HepG2 (cell line): Measurements from ENCODE around the gene DDX17. TPM values are rescaled to one million over a fixed set of nuclear protein-coding genes. Genes with fewer than 3 reads are reported as not detected.
A peak's percentile ranks its signal among the peaks of the same experiment; 100 is the strongest.

Experiments used
- AGO2 ChIP-seq: fragments of 200-400 bp; formaldehyde crosslinking; optimal IDR thresholded peaks from 2 replicates; pipeline ENCODE3; 2017; ENCODE audit warnings: mild to moderate bottlenecking, low read depth, low read length, moderate library complexity
- ATF7 ChIP-seq, 2 experiments: fragments of 450-650 bp in 1 of 2; sonication (generic) in 1 of 2; formaldehyde crosslinking in 1 of 2; IDR thresholded peaks; 2 replicates each; pipeline versions ENCODE4 v1.4.0 to v1.6.1; 2016 to 2020; ENCODE audit warnings: antibody characterized with exemption in 1 of 2, mild to moderate bottlenecking in 1 of 2, missing genetic modification reagents in 1 of 2
- HIVEP1 ChIP-seq: sonication (generic); formaldehyde crosslinking; IDR thresholded peaks from 2 replicates; pipeline ENCODE4 v1.4.0; 2020; ENCODE audit warnings: mild to moderate bottlenecking, missing genetic modification reagents
- HNRNPH1 ChIP-seq: fragments of 200-400 bp; formaldehyde crosslinking; optimal IDR thresholded peaks from 2 replicates; pipeline ENCODE3; 2017; ENCODE audit warnings: mild to moderate bottlenecking, low read depth, low read length
- REXO4 ChIP-seq: sonication (generic); formaldehyde crosslinking; IDR thresholded peaks from 2 replicates; pipeline ENCODE4 v1.8.0; 2022; ENCODE audit warnings: missing genetic modification reagents, mild to moderate bottlenecking, borderline replicate concordance
- RXRB ChIP-seq: IDR thresholded peaks from 2 replicates; pipeline ENCODE4 v1.6.1; 2016; ENCODE audit warnings: borderline replicate concordance, missing genetic modification reagents, missing compliant biosample characterization
- TCF7 ChIP-seq: sonication (generic); IDR thresholded peaks from 2 replicates; pipeline ENCODE4 v1.6.1; 2016; ENCODE audit warnings: antibody characterized with exemption, low read depth
- ZBTB7A ChIP-seq: sonication (generic); formaldehyde crosslinking; IDR thresholded peaks from 2 replicates; pipeline ENCODE4 v1.8.0; 2022; ENCODE audit warnings: mild to moderate bottlenecking, missing genetic modification reagents
- ZNF251 ChIP-seq: sonication (generic); formaldehyde crosslinking; IDR thresholded peaks from 2 replicates; pipeline ENCODE4 v1.9.0; 2021; ENCODE audit warnings: mild to moderate bottlenecking, missing genetic modification reagents
- ZNF296 ChIP-seq: sonication (generic); formaldehyde crosslinking; conservative IDR thresholded peaks from 2 replicates; pipeline ENCODE4 v1.5.0; 2020; ENCODE audit warnings: mild to moderate bottlenecking, missing genetic modification reagents
- ZNF3 ChIP-seq: IDR thresholded peaks from 2 replicates; pipeline ENCODE4 v1.7.0; 2017; ENCODE audit warnings: inconsistent platforms
- ZNF329 ChIP-seq: sonication (generic); formaldehyde crosslinking; IDR thresholded peaks from 2 replicates; pipeline ENCODE4 v1.9.0; 2021; ENCODE audit warnings: low read depth, mild to moderate bottlenecking, missing genetic modification reagents
- ZNF331 ChIP-seq: sonication (generic); formaldehyde crosslinking; IDR thresholded peaks from 2 replicates; pipeline ENCODE4 v1.4.0; 2020; ENCODE audit warnings: missing genetic modification reagents
- ZNF589 ChIP-seq: sonication (generic); formaldehyde crosslinking; conservative IDR thresholded peaks from 2 replicates; pipeline ENCODE4 v1.8.0; 2022; ENCODE audit warnings: mild to moderate bottlenecking, moderate library complexity, missing genetic modification reagents
- ZNF597 ChIP-seq: sonication (generic); formaldehyde crosslinking; IDR thresholded peaks from 2 replicates; pipeline ENCODE4 v1.5.0; 2020; ENCODE audit warnings: missing genetic modification reagents
- ZNF644 ChIP-seq: IDR thresholded peaks from 2 replicates; pipeline ENCODE4 v1.6.1; 2016; ENCODE audit warnings: low read depth
- ZNF841 ChIP-seq: sonication (generic); formaldehyde crosslinking; IDR thresholded peaks from 2 replicates; pipeline ENCODE4 v1.8.1; 2023; ENCODE audit warnings: missing genetic modification reagents, borderline replicate concordance
- polyA plus RNA-seq, 8 experiments: library from polyadenylated mRNA; depleted of rRNA in 3 of 8; stranded (reverse) in 7 of 8; unstranded in 1 of 8; fragments of >200 nt; fragmentation: Illumina TruSeq in 4 of 8; extraction: Trizol in 4 of 8; gene quantifications; 2 replicates each; pipeline versions ENCODE4 v1.2.1 to v1.2.3, GENCODE V29; 2011 to 2016; ENCODE audit warnings: low read depth in 4 of 8, missing spikeins in 1 of 8, mixed read lengths in 1 of 8; ENCODE audit not compliant: insufficient read depth in 1 of 8
- total RNA-seq, 5 experiments: library from RNA; depleted of rRNA; stranded (reverse); fragments of >200 nt; fragmentation: Illumina TruSeq; extraction: Trizol; gene quantifications; 2 replicates each; pipeline ENCODE4 v1.2.3, GENCODE V29; 2016; ENCODE audit warnings: low read depth in 1 of 5
- TF ChIP-seq, protein P1 (sequence below): sonication (generic); formaldehyde crosslinking; conservative IDR thresholded peaks from 2 replicates; pipeline ENCODE4 v1.8.1; 2023; ENCODE audit warnings: missing genetic modification reagents
- TF ChIP-seq, protein P2 (sequence below): IDR thresholded peaks from 2 replicates; pipeline ENCODE4 v1.4.0; 2020; ENCODE audit warnings: mild to moderate bottlenecking, missing genetic modification reagents

Gene DDX17
- total and polyA plus RNA-seq, 2 of the 13 experiments (the other 11 are each of a cell fraction or from before 2014, with no cell fraction given) = 238 to 344 TPM

DNA sequence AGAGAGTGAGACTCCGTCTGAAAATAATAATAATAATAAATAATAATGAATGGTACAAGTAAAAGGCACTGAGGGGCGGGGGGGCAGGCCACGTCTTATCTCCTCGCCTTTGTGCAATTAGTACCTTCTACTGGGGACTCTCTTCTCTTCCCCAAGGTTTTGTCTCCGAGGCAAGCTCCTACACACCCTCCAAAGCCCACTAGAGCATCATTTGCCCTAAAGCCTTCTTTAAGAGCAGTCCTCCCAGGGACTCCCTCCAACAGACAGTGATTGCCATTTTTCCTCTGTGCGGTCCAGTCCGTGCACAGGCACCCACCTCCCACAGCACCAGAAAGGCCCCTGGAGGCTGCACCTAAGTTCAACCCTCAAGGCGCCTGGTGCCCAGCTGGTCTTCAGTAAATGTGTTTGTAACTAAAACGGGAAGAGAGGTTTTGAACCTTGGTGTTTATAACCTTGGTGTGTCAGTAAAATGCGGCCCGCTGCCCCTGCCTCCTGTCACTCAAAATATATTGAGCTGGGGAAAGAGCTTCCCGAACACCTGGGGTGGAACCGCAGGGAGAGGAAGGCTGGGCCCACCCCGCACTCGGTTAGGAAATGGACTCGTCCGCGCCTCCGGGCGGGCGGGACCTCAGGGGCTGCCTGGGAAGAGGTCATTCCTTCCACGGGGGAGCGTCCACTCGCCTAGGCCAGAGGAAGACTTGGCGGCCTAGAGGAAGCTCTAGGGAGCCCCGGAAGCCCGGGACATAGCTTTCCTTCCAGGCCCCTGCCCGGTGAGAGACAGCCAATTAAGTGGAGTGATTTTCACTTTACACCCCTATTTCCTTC is 42.9 kb downstream of the DDX17 start (continued):
- TF ChIP-seq, protein P1, sequence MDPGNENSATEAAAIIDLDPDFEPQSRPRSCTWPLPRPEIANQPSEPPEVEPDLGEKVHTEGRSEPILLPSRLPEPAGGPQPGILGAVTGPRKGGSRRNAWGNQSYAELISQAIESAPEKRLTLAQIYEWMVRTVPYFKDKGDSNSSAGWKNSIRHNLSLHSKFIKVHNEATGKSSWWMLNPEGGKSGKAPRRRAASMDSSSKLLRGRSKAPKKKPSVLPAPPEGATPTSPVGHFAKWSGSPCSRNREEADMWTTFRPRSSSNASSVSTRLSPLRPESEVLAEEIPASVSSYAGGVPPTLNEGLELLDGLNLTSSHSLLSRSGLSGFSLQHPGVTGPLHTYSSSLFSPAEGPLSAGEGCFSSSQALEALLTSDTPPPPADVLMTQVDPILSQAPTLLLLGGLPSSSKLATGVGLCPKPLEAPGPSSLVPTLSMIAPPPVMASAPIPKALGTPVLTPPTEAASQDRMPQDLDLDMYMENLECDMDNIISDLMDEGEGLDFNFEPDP (CRISPR knock-in tag) = no peak
- TF ChIP-seq ZNF3 (CRISPR knock-in tag) = no peak
- peak; percentile 73 for TF ChIP-seq ZNF331 (CRISPR knock-in tag)
- TF ChIP-seq ZNF329 (CRISPR knock-in tag) = no peak
- TF ChIP-seq ZNF589 (CRISPR knock-in tag) = no peak
- no peak for TF ChIP-seq REXO4 (CRISPR knock-in tag)
- no peak for TF ChIP-seq ZNF644
- TF ChIP-seq, protein P2, sequence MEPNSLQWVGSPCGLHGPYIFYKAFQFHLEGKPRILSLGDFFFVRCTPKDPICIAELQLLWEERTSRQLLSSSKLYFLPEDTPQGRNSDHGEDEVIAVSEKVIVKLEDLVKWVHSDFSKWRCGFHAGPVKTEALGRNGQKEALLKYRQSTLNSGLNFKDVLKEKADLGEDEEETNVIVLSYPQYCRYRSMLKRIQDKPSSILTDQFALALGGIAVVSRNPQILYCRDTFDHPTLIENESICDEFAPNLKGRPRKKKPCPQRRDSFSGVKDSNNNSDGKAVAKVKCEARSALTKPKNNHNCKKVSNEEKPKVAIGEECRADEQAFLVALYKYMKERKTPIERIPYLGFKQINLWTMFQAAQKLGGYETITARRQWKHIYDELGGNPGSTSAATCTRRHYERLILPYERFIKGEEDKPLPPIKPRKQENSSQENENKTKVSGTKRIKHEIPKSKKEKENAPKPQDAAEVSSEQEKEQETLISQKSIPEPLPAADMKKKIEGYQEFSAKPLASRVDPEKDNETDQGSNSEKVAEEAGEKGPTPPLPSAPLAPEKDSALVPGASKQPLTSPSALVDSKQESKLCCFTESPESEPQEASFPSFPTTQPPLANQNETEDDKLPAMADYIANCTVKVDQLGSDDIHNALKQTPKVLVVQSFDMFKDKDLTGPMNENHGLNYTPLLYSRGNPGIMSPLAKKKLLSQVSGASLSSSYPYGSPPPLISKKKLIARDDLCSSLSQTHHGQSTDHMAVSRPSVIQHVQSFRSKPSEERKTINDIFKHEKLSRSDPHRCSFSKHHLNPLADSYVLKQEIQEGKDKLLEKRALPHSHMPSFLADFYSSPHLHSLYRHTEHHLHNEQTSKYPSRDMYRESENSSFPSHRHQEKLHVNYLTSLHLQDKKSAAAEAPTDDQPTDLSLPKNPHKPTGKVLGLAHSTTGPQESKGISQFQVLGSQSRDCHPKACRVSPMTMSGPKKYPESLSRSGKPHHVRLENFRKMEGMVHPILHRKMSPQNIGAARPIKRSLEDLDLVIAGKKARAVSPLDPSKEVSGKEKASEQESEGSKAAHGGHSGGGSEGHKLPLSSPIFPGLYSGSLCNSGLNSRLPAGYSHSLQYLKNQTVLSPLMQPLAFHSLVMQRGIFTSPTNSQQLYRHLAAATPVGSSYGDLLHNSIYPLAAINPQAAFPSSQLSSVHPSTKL = 0 out of 2 replicates have a peak, but pooled peaks have one; percentile 8
- TF ChIP-seq ZNF597 (CRISPR knock-in tag) = no peak
- no peak for TF ChIP-seq ZNF251 (CRISPR knock-in tag)
- TF ChIP-seq RXRB = peak; percentile 48
- TF ChIP-seq ZNF296 (CRISPR knock-in tag) = no peak
- TF ChIP-seq HNRNPH1 = no peak
- 0 out of 2 replicates have a peak, but pooled peaks have one; percentile 4 for TF ChIP-seq ATF7 (IDR thresholded peaks at IDR 0.05)
- TF ChIP-seq ATF7 (CRISPR knock-in tag; IDR thresholded peaks at IDR 0.05) = no peak
- TF ChIP-seq TCF7 = no peak
- TF ChIP-seq HIVEP1 = no peak
- no peak for TF ChIP-seq ZNF841
- no peak for TF ChIP-seq ZBTB7A (CRISPR knock-in tag)
- TF ChIP-seq AGO2 = no peak
